Stimulated activated CD8-positive, alpha-beta memory T cell treated with anti-CD3 and anti-CD28 coated beads, Interleukin-4, amount 100 ng/mL, for 4 hours (primary cell): ENCODE measurements around the gene KDM4F.

Experiments
- DNase-seq, 2 donors: peaks; one replicate each; pipeline ENCODE4 v3.0.0-alpha.2; 2020; ENCODE audit warnings: low read depth in 2 of 2, low spot score in 1 of 2

KDM4F gene

DNA sequence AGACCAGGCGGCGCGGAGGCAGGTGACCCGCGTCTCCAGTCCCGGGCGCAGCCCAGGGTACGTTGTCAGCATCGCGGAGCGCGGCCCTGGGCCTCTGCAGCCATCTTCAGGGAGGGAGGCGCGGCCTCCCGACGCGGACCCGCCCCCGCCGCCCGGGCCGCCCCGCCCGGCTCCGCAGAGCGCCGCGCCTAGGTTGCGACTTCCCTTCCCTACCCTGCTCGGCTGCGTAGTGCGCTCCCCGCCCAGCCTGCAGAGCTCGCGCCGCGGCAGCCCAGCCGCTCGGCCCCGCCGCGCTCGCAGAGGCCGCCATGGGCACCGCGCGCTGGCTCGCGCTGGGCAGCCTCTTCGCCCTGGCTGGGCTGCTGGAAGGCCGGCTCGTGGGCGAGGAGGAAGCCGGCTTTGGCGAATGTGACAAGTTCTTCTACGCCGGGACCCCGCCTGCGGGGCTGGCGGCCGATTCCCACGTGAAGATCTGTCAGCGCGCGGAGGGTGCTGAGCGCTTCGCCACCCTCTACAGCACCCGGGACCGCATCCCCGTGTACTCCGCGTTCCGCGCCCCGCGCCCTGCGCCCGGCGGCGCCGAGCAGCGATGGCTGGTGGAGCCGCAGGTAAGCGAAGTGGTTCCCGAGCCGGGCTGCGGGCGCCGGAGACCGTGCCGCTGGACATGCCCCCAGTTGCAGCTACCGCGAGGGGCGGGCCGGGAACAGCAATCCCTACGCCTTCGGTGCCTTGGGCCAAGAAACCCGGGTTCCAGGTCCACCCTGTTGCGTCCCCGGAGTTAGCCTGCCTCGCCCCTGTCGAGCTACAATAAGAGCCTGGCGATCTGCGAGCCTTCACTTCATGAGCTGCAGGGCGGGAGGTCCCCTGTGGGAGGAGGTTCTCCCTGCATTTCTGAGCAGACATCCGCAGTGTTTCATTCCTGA lies 40.7 kb downstream of the KDM4F start, which contains the start of gene ENDOD1:
Gene ENDOD1 (plus strand): TSS at position 227 of the 923 bp plus-strand sequence. CDS start 82 bp downstream, at position 309.
- peak; percentile 52 to 66 for DNase-seq

GRCh38 chr11:95091663-95092180 lies 42.5 kb downstream of the KDM4F start:
- DNase-seq: no peak

GRCh38 chr11:95092549-95093324 lies 43.5 kb downstream of the KDM4F start:
- DNase-seq: no peak

- no peak for DNase-seq
These were observed 44.3 kb downstream of the KDM4F start for GRCh38 chr11:95093548-95093947.

DNA sequence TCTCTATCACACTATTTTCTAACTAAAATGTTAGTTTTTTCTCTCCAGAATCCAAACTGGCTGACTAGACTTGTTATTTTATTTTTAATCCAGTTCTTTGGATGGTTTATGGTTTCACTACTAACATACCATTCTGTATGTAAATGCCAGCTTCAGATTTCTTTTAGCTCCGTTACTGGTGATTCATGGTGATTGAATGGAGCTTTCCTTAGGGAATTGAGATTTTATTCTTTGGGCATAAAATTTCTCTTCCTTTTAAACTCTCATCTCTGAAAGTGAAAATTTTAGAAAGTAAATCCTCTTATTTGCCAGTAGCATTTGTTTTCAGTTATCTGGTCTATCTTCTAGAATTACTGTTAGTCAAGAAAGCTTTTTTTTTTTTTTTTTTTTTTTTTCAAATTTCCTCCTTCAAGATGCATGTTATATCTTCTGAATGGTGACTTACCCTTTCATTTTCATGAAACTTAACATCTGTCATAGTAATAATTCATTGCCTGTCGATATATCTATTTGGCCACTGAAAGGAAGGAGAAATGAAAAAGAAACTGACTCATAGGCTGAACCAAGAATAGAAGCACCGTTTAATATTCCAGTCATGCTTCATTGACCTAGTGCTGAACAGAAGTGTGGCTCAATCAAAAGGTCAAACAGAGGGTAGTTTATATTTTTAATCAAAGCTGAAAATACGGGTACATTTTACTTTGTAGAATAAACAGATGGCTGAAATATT lies 46.8 kb downstream of the KDM4F start:
- no peak for DNase-seq

GRCh38 chr11:95097209-95097608 lies 48.0 kb downstream of the KDM4F start:
- DNase-seq: no peak

DNA sequence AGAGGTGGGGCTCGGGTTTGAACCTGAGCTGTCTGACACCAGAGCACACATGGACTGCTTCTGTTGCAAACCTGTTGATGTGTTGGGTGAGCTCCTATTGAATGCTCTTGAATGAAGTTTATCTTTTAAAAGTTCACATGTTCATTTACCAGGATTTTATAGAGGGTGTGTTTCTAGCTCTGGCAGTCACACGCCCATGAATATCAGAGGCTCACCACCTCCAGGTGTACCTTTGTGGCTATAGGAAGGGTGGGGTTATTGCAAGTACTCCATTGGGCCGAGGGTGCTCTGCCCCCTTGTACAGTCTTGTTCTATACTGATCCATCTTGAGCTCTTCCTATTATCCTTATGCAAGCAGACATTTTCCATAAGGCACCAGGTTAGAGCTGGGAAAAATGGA lies 49.6 kb downstream of the KDM4F start:
- DNase-seq: no peak

- no peak for DNase-seq
These were observed 51.0 kb downstream of the KDM4F start for GRCh38 chr11:95100191-95100648.
